IMR-90 (cell line): ENCODE results near the gene COL5A1.

ENCODE experiments used
- BHLHE40 ChIP-seq: fragments of 150-350 bp; IDR thresholded peaks from 2 replicates; pipeline ENCODE4 v1.6.1; 2016; ENCODE audit warnings: mild to moderate bottlenecking, low read depth, low read length
- CEBPB ChIP-seq: IDR thresholded peaks from 2 replicates; pipeline ENCODE4 v1.6.1; 2012; ENCODE audit warnings: low read depth, low read length, improper control_type of control experiment
- CHD1 ChIP-seq: IDR thresholded peaks from 2 replicates; pipeline ENCODE4 v1.6.1; 2012; ENCODE audit warnings: low read depth, low read length, improper control_type of control experiment
- MAFK ChIP-seq: IDR thresholded peaks from 2 replicates; pipeline ENCODE4 v1.6.1; 2012; ENCODE audit warnings: low read depth, low read length, improper control_type of control experiment
- MXI1 ChIP-seq: IDR thresholded peaks from 2 replicates; pipeline ENCODE4 v1.6.1; 2012; ENCODE audit warnings: low read depth, mild to moderate bottlenecking, low read length, moderate library complexity, borderline replicate concordance
- NFE2L2 ChIP-seq: fragments of 150-350 bp; IDR thresholded peaks from 2 replicates; pipeline ENCODE4 v1.6.1; 2016; ENCODE audit warnings: low read depth, mild to moderate bottlenecking, low read length
- POLR2A ChIP-seq: IDR thresholded peaks from 2 replicates; pipeline ENCODE4 v1.6.1; 2012; ENCODE audit warnings: mild to moderate bottlenecking, low read depth, low read length
- RAD21 ChIP-seq: IDR thresholded peaks from 2 replicates; pipeline ENCODE4 v1.6.1; 2012; ENCODE audit warnings: low read length, improper control_type of control experiment
- RCOR1 ChIP-seq: IDR thresholded peaks from 2 replicates; pipeline ENCODE4 v1.6.1; 2012; ENCODE audit warnings: mild to moderate bottlenecking, low read length, improper control_type of control experiment; ENCODE audit not compliant: insufficient replicate concordance
- RFX5 ChIP-seq: IDR thresholded peaks from 2 replicates; pipeline ENCODE4 v1.8.0; 2012; ENCODE audit warnings: low read depth, mild to moderate bottlenecking, low read length, moderate library complexity
- SMC3 ChIP-seq: fragments of 150-350 bp; IDR thresholded peaks from 2 replicates; pipeline ENCODE4 v1.6.1; 2016; ENCODE audit warnings: low read depth, mild to moderate bottlenecking, antibody characterized with exemption, low read length, moderate library complexity
- TF ChIP-seq, protein P1 (sequence below): conservative IDR thresholded peaks from 2 replicates; pipeline ENCODE4 v1.5.1; 2012; ENCODE audit warnings: mild to moderate bottlenecking, low read depth, low read length, improper control_type of control experiment
- TF ChIP-seq, protein P2 (sequence below): fragments of 150-350 bp; IDR thresholded peaks from 2 replicates; pipeline ENCODE4 v1.6.1; 2017; ENCODE audit warnings: mild to moderate bottlenecking, antibody characterized with exemption, low read length, low read depth
- TF ChIP-seq, protein P3 (sequence below): fragments of 150-350 bp; IDR thresholded peaks from 2 replicates; pipeline ENCODE4 v1.6.1; 2016; ENCODE audit warnings: low read depth, mild to moderate bottlenecking, low read length, moderate library complexity, borderline replicate concordance

DNA sequence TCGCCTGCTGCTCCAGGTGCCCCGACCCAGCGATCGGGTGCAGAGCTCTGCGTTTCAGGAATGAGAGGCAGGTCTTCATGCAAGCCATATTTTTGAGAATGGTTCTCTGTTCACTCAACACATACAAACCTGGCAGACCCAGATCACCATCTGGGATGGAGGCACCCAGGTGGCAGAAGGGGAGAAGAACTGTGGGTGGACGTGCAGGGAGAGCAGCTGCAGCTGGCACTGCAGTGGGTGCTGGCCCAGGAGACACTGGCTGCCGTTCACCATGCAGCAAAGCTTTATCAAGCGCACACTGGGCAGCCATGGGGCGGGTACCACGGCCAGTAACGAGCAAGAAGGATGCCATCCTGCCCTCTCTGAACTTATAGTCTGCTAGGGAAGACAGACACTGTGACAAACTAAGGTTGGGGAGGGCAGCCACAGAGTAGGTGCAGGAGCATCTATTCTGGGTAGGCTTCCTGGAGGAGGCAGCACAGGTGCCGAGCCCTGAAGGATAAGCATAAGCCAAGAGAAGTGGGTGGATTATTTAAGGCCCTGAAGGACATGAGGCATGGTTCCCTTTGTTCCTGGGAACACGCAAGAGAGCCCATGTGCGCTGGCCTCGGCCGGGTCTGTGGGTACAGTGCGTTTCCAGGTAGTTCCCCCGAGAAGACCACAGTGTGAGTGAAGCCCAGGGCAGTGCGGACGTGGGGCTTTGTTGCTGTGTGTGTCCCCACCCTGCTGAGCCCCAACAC is 192.8 kb downstream of the COL5A1 start:
- TF ChIP-seq RAD21: no peak
- TF ChIP-seq, protein P1, sequence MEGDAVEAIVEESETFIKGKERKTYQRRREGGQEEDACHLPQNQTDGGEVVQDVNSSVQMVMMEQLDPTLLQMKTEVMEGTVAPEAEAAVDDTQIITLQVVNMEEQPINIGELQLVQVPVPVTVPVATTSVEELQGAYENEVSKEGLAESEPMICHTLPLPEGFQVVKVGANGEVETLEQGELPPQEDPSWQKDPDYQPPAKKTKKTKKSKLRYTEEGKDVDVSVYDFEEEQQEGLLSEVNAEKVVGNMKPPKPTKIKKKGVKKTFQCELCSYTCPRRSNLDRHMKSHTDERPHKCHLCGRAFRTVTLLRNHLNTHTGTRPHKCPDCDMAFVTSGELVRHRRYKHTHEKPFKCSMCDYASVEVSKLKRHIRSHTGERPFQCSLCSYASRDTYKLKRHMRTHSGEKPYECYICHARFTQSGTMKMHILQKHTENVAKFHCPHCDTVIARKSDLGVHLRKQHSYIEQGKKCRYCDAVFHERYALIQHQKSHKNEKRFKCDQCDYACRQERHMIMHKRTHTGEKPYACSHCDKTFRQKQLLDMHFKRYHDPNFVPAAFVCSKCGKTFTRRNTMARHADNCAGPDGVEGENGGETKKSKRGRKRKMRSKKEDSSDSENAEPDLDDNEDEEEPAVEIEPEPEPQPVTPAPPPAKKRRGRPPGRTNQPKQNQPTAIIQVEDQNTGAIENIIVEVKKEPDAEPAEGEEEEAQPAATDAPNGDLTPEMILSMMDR: no peak
- TF ChIP-seq, protein P2, sequence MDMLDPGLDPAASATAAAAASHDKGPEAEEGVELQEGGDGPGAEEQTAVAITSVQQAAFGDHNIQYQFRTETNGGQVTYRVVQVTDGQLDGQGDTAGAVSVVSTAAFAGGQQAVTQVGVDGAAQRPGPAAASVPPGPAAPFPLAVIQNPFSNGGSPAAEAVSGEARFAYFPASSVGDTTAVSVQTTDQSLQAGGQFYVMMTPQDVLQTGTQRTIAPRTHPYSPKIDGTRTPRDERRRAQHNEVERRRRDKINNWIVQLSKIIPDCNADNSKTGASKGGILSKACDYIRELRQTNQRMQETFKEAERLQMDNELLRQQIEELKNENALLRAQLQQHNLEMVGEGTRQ: no peak
- TF ChIP-seq MXI1: no peak
- TF ChIP-seq BHLHE40: no peak
- no peak for TF ChIP-seq POLR2A
- no peak for TF ChIP-seq SMC3
- no peak for TF ChIP-seq RFX5
- no peak for TF ChIP-seq RCOR1
- TF ChIP-seq CEBPB: no peak
- TF ChIP-seq NFE2L2: no peak
- no peak for TF ChIP-seq CHD1
- no peak for TF ChIP-seq MAFK
- TF ChIP-seq, protein P3, sequence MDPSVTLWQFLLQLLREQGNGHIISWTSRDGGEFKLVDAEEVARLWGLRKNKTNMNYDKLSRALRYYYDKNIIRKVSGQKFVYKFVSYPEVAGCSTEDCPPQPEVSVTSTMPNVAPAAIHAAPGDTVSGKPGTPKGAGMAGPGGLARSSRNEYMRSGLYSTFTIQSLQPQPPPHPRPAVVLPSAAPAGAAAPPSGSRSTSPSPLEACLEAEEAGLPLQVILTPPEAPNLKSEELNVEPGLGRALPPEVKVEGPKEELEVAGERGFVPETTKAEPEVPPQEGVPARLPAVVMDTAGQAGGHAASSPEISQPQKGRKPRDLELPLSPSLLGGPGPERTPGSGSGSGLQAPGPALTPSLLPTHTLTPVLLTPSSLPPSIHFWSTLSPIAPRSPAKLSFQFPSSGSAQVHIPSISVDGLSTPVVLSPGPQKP: no peak
